OCI-LY7 (cell line): Measurements from ENCODE around the gene PAOX.

Experiments used
- EZH2phosphoT487 ChIP-seq: fragments of 200-600 bp; sonication (generic); IDR thresholded peaks from 2 replicates; pipeline ENCODE4 v1.6.1; 2018; ENCODE audit warnings: low read depth, borderline replicate concordance, mild to moderate bottlenecking, mixed run types, antibody characterized with exemption, low read length, moderate library complexity, mixed read lengths
- TF ChIP-seq, protein P1 (sequence below): fragments of 200-600 bp; sonication (generic); conservative IDR thresholded peaks from 2 replicates; pipeline ENCODE4 v1.5.1; 2014; ENCODE audit warnings: mild to moderate bottlenecking, antibody characterized with exemption, low read length, moderate library complexity, mixed read lengths

DNA sequence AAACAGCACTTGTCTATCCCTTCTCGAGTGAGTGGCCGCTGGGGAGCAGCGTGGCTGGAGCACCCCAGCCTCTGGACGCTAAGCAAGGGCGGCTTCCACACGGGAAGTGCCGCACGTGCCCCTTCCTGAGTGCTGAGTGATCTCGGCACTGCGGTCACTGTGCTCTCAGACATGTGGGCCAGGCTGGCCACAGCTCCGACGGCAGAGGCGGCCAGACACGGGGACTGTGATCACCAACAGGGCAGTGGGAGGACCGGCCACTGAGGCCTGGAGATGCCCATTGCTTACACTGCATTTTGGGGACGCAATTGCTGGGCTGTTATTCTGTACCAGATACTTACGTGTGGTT, 13.0 kb upstream of the PAOX start:
- TF ChIP-seq, protein P1, sequence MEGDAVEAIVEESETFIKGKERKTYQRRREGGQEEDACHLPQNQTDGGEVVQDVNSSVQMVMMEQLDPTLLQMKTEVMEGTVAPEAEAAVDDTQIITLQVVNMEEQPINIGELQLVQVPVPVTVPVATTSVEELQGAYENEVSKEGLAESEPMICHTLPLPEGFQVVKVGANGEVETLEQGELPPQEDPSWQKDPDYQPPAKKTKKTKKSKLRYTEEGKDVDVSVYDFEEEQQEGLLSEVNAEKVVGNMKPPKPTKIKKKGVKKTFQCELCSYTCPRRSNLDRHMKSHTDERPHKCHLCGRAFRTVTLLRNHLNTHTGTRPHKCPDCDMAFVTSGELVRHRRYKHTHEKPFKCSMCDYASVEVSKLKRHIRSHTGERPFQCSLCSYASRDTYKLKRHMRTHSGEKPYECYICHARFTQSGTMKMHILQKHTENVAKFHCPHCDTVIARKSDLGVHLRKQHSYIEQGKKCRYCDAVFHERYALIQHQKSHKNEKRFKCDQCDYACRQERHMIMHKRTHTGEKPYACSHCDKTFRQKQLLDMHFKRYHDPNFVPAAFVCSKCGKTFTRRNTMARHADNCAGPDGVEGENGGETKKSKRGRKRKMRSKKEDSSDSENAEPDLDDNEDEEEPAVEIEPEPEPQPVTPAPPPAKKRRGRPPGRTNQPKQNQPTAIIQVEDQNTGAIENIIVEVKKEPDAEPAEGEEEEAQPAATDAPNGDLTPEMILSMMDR = no peak
- no peak for TF ChIP-seq EZH2phosphoT487
